Neuronal stem cell (in vitro differentiated cells): ENCODE data around the gene PDE1A.

ENCODE experiments used
- DNase-seq: peaks from one replicate; pipeline ENCODE4 v3.0.0-alpha.2; 2013; ENCODE audit warnings: low spot score
- H2AFZ ChIP-seq: one replicate; pipeline ENCODE4 v1.6.1; 2013; ENCODE audit warnings: mild to moderate bottlenecking, low read length, inconsistent platforms
- H2AK5ac ChIP-seq: 2 replicates; pipeline ENCODE4 v1.6.1; 2013; ENCODE audit warnings: low read depth, mild to moderate bottlenecking, inconsistent platforms, low read length, moderate library complexity, mixed read lengths
- H2BK120ac ChIP-seq: 2 replicates; pipeline ENCODE4 v1.6.1; 2013; ENCODE audit warnings: low read depth, mild to moderate bottlenecking, inconsistent platforms, low read length, moderate library complexity, mixed read lengths
- H2BK12ac ChIP-seq: one replicate; pipeline ENCODE4 v1.6.1; 2013; ENCODE audit warnings: low read length, inconsistent platforms
- H2BK15ac ChIP-seq: 2 replicates; pipeline ENCODE4 v1.6.1; 2013; ENCODE audit warnings: mild to moderate bottlenecking, low read length, inconsistent platforms, mixed read lengths
- H2BK5ac ChIP-seq: one replicate; pipeline ENCODE4 v1.6.1; 2013; ENCODE audit warnings: inconsistent platforms, mild to moderate bottlenecking, low read length, moderate library complexity
- H3K14ac ChIP-seq: one replicate; pipeline ENCODE4 v1.6.1; 2013; ENCODE audit warnings: low read length, inconsistent platforms
- H3K18ac ChIP-seq: 2 replicates; pipeline ENCODE4 v1.6.1; 2013; ENCODE audit warnings: low read length, inconsistent platforms
- H3K23ac ChIP-seq: 2 replicates; pipeline ENCODE4 v1.6.1; 2013; ENCODE audit warnings: low read depth, mild to moderate bottlenecking, mixed read lengths, low read length, inconsistent platforms; ENCODE audit not compliant: poor library complexity
- H3K27ac ChIP-seq: replicated peaks from 3 replicates; pipeline ENCODE4 v1.5.1; 2013; ENCODE audit warnings: low read length, inconsistent platforms
- H3K27me3 ChIP-seq, 3 experiments: 2 replicates each; pipeline ENCODE4 v1.6.1; 2013; ENCODE audit warnings: low read length in 3 of 3, mild to moderate bottlenecking in 2 of 3, inconsistent platforms in 1 of 3, low read depth in 1 of 3, mixed read lengths in 1 of 3, moderate library complexity in 1 of 3; ENCODE audit not compliant: control insufficient read depth in 3 of 3, insufficient read depth in 3 of 3
- H3K36me3 ChIP-seq, 2 donors: replicated peaks in 1 of 2; 2 replicates each; pipeline ENCODE4 v1.6.1; 2013; ENCODE audit warnings: low read length in 2 of 2; ENCODE audit not compliant: control insufficient read depth in 2 of 2, insufficient read depth in 2 of 2
- H3K4ac ChIP-seq: 2 replicates; pipeline ENCODE4 v1.6.1; 2013; ENCODE audit warnings: inconsistent platforms, mild to moderate bottlenecking, low read length, moderate library complexity
- H3K4me1 ChIP-seq, 2 donors: 1 replicate in 1 of 2; 2 replicates in 1 of 2; pipeline ENCODE4 v1.6.1; 2013; ENCODE audit warnings: low read length in 2 of 2, low read depth in 1 of 2; ENCODE audit not compliant: control insufficient read depth in 2 of 2, insufficient read depth in 1 of 2
- H3K4me2 ChIP-seq: one replicate; pipeline ENCODE4 v1.6.1; 2013; ENCODE audit warnings: mild to moderate bottlenecking, low read length, inconsistent platforms; ENCODE audit not compliant: insufficient read depth, poor library complexity, severe bottlenecking
- H3K4me3 ChIP-seq, 2 donors: 2 replicates each; pipeline ENCODE4 v1.5.1; 2013; ENCODE audit warnings: low read length in 2 of 2, mild to moderate bottlenecking in 2 of 2, inconsistent platforms in 1 of 2, moderate library complexity in 1 of 2
- H3K79me1 ChIP-seq: one replicate; pipeline ENCODE4 v1.6.1; 2013; ENCODE audit warnings: low read depth, mild to moderate bottlenecking, inconsistent platforms, low read length, moderate library complexity
- H3K9ac ChIP-seq: one replicate; pipeline ENCODE4 v1.6.1; 2013; ENCODE audit warnings: mild to moderate bottlenecking, low read depth, low read length, inconsistent platforms; ENCODE audit not compliant: poor library complexity
- H3K9me3 ChIP-seq, 2 donors: replicated peaks in 1 of 2; 2 replicates each; pipeline versions ENCODE3 to v1.6.1; 2013; ENCODE audit warnings: low read length in 2 of 2, mild to moderate bottlenecking in 2 of 2, inconsistent platforms in 1 of 2, low read depth in 1 of 2, mixed read lengths in 1 of 2, moderate library complexity in 1 of 2; ENCODE audit not compliant: control insufficient read depth in 2 of 2, insufficient read depth in 1 of 2
- H4K8ac ChIP-seq: one replicate; pipeline ENCODE4 v1.6.1; 2013; ENCODE audit warnings: low read depth, mild to moderate bottlenecking, inconsistent platforms, low read length, moderate library complexity
- H4K91ac ChIP-seq: one replicate; pipeline ENCODE4 v1.6.1; 2013; ENCODE audit warnings: low read length, low read depth, mild to moderate bottlenecking, inconsistent platforms; ENCODE audit not compliant: poor library complexity
- WGBS, 2 donors: extraction: QIAGEN DNeasy Blood & Tissue Kit; methylation state at CpG; one replicate each; pipeline ENCODE4 v1.1.7; 2013; ENCODE audit warnings: missing lambda C conversion rate in 2 of 2, mixed read lengths in 1 of 2; ENCODE audit not compliant: insufficient read length in 2 of 2, insufficient replicate concordance in 1 of 2; ENCODE audit errors: extremely low coverage in 2 of 2; 5-methylcytosine and 5-hydroxymethylcytosine counted together

PDE1A gene

DNA sequence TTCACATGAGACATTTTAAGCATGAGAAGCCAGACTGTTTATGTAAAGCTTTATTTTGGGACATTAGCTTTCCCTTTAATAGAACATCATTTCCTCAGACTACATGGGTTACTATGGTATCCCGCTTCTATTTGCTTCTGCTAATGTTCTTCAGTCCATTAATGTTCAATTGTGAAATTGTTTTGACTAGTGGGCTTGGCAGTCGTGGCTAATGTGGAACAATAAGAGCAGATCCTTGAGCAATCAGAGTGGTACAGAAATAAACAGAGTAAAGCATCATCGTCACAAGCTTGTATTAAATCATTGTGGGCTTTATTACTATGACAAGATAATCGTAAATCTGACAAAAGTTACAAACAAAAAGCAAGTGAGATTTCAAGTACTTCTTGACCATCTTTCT lies 60.2 kb downstream of the PDE1A start:
- H3K4me2 ChIP-seq: no peak overlapping the region
- H3K36me3 ChIP-seq: no peaks in the 10 kb centered on the region
- no peak overlapping the region for H2AK5ac ChIP-seq
- H3K4ac ChIP-seq: no peak overlapping the region
- no peak overlapping the region for H2AFZ ChIP-seq
- DNase-seq: no peak
- no peak overlapping the region for H3K18ac ChIP-seq
- H3K23ac ChIP-seq: no peak overlapping the region
- H2BK15ac ChIP-seq: no peak overlapping the region
- no peak overlapping the region for H3K9ac ChIP-seq
- H3K14ac ChIP-seq: no peak overlapping the region
- no peaks in the 10 kb centered on the region for H3K4me1 ChIP-seq
- no peaks in the 10 kb centered on the region for H3K27me3 ChIP-seq
- no peak overlapping the region for H3K4me3 ChIP-seq
- no CpG with 5 or more reads among the region's 4 CpGs for WGBS, 2 donors
- no peaks in the 10 kb centered on the region for H3K79me1 ChIP-seq
- no peak overlapping the region for H2BK120ac ChIP-seq
- no peaks in the 10 kb centered on the region for H3K9me3 ChIP-seq
- H2BK5ac ChIP-seq: no peak overlapping the region
- H4K91ac ChIP-seq: no peak overlapping the region
- no peak overlapping the region for H3K27ac ChIP-seq
- H4K8ac ChIP-seq: no peak overlapping the region
- H2BK12ac ChIP-seq: no peak overlapping the region

- H3K4ac ChIP-seq: no peak overlapping the region
- no peak overlapping the region for H3K27ac ChIP-seq
Measured at GRCh38 chr2:182365855-182366254, 61.0 kb downstream of the PDE1A start.

DNA sequence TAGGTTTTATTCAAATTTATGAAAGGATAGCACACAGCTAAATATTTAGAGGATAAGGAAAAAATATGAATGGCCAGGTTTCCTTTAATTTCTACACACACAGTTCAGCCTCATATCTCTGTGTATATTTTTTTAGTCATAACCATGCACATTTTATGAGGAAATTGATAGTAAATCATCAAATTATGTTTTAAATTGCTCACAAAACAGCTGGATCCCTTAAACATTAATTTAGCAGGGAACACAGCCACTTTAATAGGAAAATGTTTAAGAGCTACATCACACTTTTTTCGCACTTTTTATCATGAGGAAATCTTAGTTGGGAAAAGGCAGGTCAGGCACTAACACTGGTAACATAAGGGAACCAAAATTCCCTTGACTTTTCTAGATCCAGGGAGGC lies 65.4 kb downstream of the PDE1A start:
- no peak overlapping the region for H2AFZ ChIP-seq
- H3K14ac ChIP-seq: no peak overlapping the region
- no peak overlapping the region for H2BK15ac ChIP-seq
- H3K79me1 ChIP-seq: no peaks in the 10 kb centered on the region
- H3K4me3 ChIP-seq: no peak overlapping the region
- no peaks in the 10 kb centered on the region for H3K4me1 ChIP-seq
- no peak overlapping the region for H3K23ac ChIP-seq
- H2BK12ac ChIP-seq: no peak overlapping the region
- DNase-seq: no peak
- H3K27me3 ChIP-seq: no peaks in the 10 kb centered on the region
- no CpG with 5 or more reads among the region's 1 CpG for WGBS, 2 donors
- no peak overlapping the region for H4K91ac ChIP-seq
- no peak overlapping the region for H3K27ac ChIP-seq
- no peak overlapping the region for H4K8ac ChIP-seq
- H3K36me3 ChIP-seq: no peaks in the 10 kb centered on the region
- H2BK120ac ChIP-seq: no peak overlapping the region
- H3K18ac ChIP-seq: no peak overlapping the region
- H3K4me2 ChIP-seq: no peak overlapping the region
- H3K4ac ChIP-seq: no peak overlapping the region
- no peak overlapping the region for H3K9ac ChIP-seq
- no peak overlapping the region for H2AK5ac ChIP-seq
- H2BK5ac ChIP-seq: no peak overlapping the region
- no peaks in the 10 kb centered on the region for H3K9me3 ChIP-seq

More at GRCh38 chr2:182365855-182366254, 61.0 kb downstream of the PDE1A start:
- Histone ChIP-seq H4K8ac (no peak overlapping the region), H3K4me1 (no peaks in the 10 kb centered on the region), H3K23ac (no peak overlapping the region), H3K4me2 (no peak overlapping the region), H3K9ac (no peak overlapping the region), H3K27me3 (no peaks in the 10 kb centered on the region), H2AFZ (no peak overlapping the region), H3K18ac (no peak overlapping the region), H3K36me3 (no peaks in the 10 kb centered on the region), H2BK5ac (no peak overlapping the region), H3K14ac (no peak overlapping the region), H2BK12ac (no peak overlapping the region), H3K4me3 (no peak overlapping the region), H4K91ac (no peak overlapping the region), H3K9me3 (no peaks in the 10 kb centered on the region), H2BK15ac (no peak overlapping the region), H3K79me1 (no peaks in the 10 kb centered on the region), H2AK5ac (no peak overlapping the region), H2BK120ac (no peak overlapping the region)
- no peak for DNase-seq
- WGBS, 2 donors: no CpG with 5 or more reads among the region's 3 CpGs

DNA sequence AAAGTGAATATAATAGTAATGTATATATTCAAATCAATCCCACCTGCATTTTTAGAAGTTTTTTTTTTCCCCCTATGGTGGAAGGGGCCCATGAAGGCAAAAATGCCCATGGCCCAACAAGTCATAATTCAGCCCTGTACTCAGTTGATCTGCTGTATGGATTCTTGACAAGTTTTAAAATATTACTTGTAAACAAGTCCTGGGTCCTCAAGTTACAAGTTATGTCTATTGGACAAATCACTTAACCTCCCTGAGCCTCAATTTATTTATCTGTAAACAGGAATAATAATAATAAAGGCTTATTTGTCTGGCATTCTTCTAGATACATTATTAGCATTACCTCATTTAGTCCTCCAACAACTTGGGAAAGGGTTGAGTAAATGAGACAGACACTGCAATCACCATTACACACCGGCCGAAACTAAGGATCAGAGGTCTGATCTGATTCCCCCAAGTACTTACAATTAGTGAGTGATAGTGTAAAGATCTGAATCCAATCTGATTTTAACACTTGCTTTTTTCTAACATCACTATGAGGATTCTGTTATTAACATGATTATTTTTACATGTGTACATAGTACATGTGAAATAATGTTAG lies 66.1 kb downstream of the PDE1A start:
- no peak overlapping the region for H2BK120ac ChIP-seq
- H3K27me3 ChIP-seq: no peaks in the 10 kb centered on the region
- H3K18ac ChIP-seq: no peak overlapping the region
- H3K36me3 ChIP-seq: no peaks in the 10 kb centered on the region
- H2BK12ac ChIP-seq: no peak overlapping the region
- no peaks in the 10 kb centered on the region for H3K4me1 ChIP-seq
- H2AFZ ChIP-seq: no peak overlapping the region
- no peak overlapping the region for H3K27ac ChIP-seq
- no peak overlapping the region for H2AK5ac ChIP-seq
- no peaks in the 10 kb centered on the region for H3K9me3 ChIP-seq
- no peak overlapping the region for H3K4me3 ChIP-seq
- no peak overlapping the region for H4K91ac ChIP-seq
- no peak overlapping the region for H3K14ac ChIP-seq
- no peak overlapping the region for H3K9ac ChIP-seq
- no peaks in the 10 kb centered on the region for H3K79me1 ChIP-seq
- H4K8ac ChIP-seq: no peak overlapping the region
- no peak overlapping the region for H2BK5ac ChIP-seq
- DNase-seq: no peak
- H3K23ac ChIP-seq: no peak overlapping the region
- no peak overlapping the region for H2BK15ac ChIP-seq
- H3K4me2 ChIP-seq: no peak overlapping the region
- no CpG with 5 or more reads among the region's 2 CpGs for WGBS, 2 donors
- H3K4ac ChIP-seq: no peak overlapping the region
